Measurements from ENCODE around the gene MPDZ.
A peak's percentile ranks its signal among the peaks of the same experiment; 100 is the strongest.

MPDZ gene

GRCh38 chr9:13125261-13125660 is 154.2 kb downstream of the MPDZ start:
- Histone ChIP-seq H3K4me1 (ENCODE audit: insufficient read depth, insufficient read length) (no peaks in the 10 kb centered on the region), H3K9me3 (ENCODE audit: insufficient read depth, low read length) (no peaks in the 10 kb centered on the region), H3K27me3 (ENCODE audit: insufficient read depth, insufficient read length) (no peaks in the 10 kb centered on the region), H3K9ac (ENCODE audit: insufficient read length, low read depth) (no peak overlapping the region), H3K4me3 (ENCODE audit: insufficient read length, low read depth) (no peak overlapping the region), H3K36me3 (ENCODE audit: insufficient read depth, insufficient read length, low read length) (peaks cover 70% of the 10 kb centered on the region)
- DNase-seq (ENCODE audit: low read depth, low spot score): no peak
- TF ChIP-seq SUZ12 (IDR thresholded peaks at IDR 0.05; ENCODE audit: extremely low read depth, insufficient read depth, insufficient read length): no peak
- TF ChIP-seq ZNF274 (IDR thresholded peaks at IDR 0.05; ENCODE audit: low read depth, low read length): no peak

- H3K36me3 ChIP-seq (ENCODE audit: insufficient read depth, insufficient read length, low read length): peaks cover 63% of the 10 kb centered on the region
- no peak overlapping the region for H3K9ac ChIP-seq (ENCODE audit: insufficient read length, low read depth)
- H3K27me3 ChIP-seq (ENCODE audit: insufficient read depth, insufficient read length): no peaks in the 10 kb centered on the region
- H3K9me3 ChIP-seq (ENCODE audit: insufficient read depth, low read length): no peaks in the 10 kb centered on the region
- no peak overlapping the region for H3K4me3 ChIP-seq (ENCODE audit: insufficient read length, low read depth)
- H3K4me1 ChIP-seq (ENCODE audit: insufficient read depth, insufficient read length): no peaks in the 10 kb centered on the region
- TF ChIP-seq YY1 (IDR thresholded peaks at IDR 0.05; ENCODE audit: insufficient read depth, insufficient read length) (no peak), SUZ12 (IDR thresholded peaks at IDR 0.05; ENCODE audit: extremely low read depth, insufficient read depth, insufficient read length) (no peak), ZNF274 (IDR thresholded peaks at IDR 0.05; ENCODE audit: low read depth, low read length) (no peak)
- no peak for DNase-seq (ENCODE audit: low read depth, low spot score)
Observed at GRCh38 chr9:13122756-13123369, 156.6 kb downstream of the MPDZ start.

DNA sequence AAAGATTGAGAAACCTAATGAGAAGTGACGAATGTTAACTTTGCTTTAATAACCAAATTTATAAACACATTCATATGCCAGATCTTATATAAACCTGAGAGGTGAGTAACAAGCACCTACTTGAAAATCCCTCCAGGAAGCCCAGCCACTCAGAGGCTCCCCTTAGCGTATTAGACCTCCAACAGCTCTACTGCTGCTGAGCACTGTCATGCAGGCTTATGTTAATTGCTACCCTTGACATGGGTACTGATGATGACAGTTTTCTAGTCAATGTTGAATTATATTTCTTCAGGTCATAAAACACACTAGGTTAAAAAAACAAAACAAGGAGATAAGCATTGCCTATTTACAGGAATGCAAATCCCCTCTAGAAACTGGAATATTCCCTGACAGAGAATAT is 161.2 kb downstream of the MPDZ start:
- no peaks in the 10 kb centered on the region for H3K9me3 ChIP-seq (ENCODE audit: insufficient read depth, low read length)
- no peak overlapping the region for H3K9ac ChIP-seq (ENCODE audit: insufficient read length, low read depth)
- H3K27me3 ChIP-seq (ENCODE audit: insufficient read depth, insufficient read length): no peaks in the 10 kb centered on the region
- no peak overlapping the region for H3K4me3 ChIP-seq (ENCODE audit: insufficient read length, low read depth)
- H3K4me1 ChIP-seq (ENCODE audit: insufficient read depth, insufficient read length): no peaks in the 10 kb centered on the region
- TF ChIP-seq ZNF274 (IDR thresholded peaks at IDR 0.05; ENCODE audit: low read depth, low read length): no peak
- no peak for TF ChIP-seq SUZ12 (IDR thresholded peaks at IDR 0.05; ENCODE audit: extremely low read depth, insufficient read depth, insufficient read length)
- TF ChIP-seq YY1 (IDR thresholded peaks at IDR 0.05; ENCODE audit: insufficient read depth, insufficient read length): no peak
- H3K36me3 ChIP-seq (ENCODE audit: insufficient read depth, insufficient read length, low read length): peaks cover 47% of the 10 kb centered on the region
- DNase-seq (ENCODE audit: low read depth, low spot score): peak; percentile 3

- H3K4me3 ChIP-seq (ENCODE audit: insufficient read length, low read depth): no peak overlapping the region
- H3K9me3 ChIP-seq (ENCODE audit: insufficient read depth, low read length): no peaks in the 10 kb centered on the region
- DNase-seq (ENCODE audit: low read depth, low spot score): no peak
- H3K9ac ChIP-seq (ENCODE audit: insufficient read length, low read depth): no peak overlapping the region
- H3K4me1 ChIP-seq (ENCODE audit: insufficient read depth, insufficient read length): no peaks in the 10 kb centered on the region
- no peaks in the 10 kb centered on the region for H3K27me3 ChIP-seq (ENCODE audit: insufficient read depth, insufficient read length)
- TF ChIP-seq SUZ12 (IDR thresholded peaks at IDR 0.05; ENCODE audit: extremely low read depth, insufficient read depth, insufficient read length): no peak
- TF ChIP-seq ZNF274 (IDR thresholded peaks at IDR 0.05; ENCODE audit: low read depth, low read length): no peak
- no peak for TF ChIP-seq YY1 (IDR thresholded peaks at IDR 0.05; ENCODE audit: insufficient read depth, insufficient read length)
- peaks cover 48% of the 10 kb centered on the region for H3K36me3 ChIP-seq (ENCODE audit: insufficient read depth, insufficient read length, low read length)
Observed at GRCh38 chr9:13116292-13116691, 163.2 kb downstream of the MPDZ start.

- DNase-seq (ENCODE audit: low read depth, low spot score): no peak
- TF ChIP-seq YY1 (IDR thresholded peaks at IDR 0.05; ENCODE audit: insufficient read depth, insufficient read length) (no peak), SUZ12 (IDR thresholded peaks at IDR 0.05; ENCODE audit: extremely low read depth, insufficient read depth, insufficient read length) (no peak), ZNF274 (IDR thresholded peaks at IDR 0.05; ENCODE audit: low read depth, low read length) (no peak)
Observed at GRCh38 chr9:13113751-13114150, 165.7 kb downstream of the MPDZ start.

DNA sequence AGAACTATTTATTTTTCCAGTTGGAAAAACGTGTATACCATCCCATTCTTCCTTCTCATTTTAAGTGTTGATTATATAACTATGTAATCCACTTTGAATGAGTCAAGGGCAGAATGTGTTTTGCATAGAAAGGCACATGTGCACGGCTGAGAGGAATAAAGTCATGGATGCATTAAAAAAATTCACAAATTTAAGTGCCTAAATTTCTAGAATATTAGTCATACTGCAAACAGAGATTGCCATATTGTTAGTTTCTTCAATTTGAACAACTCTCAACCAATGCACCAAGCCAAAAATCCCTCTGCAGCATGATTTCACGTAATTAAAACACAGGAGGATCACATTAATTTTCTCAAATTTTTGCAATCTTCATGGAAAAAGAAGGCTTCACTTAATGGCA is 166.3 kb downstream of the MPDZ start:
- H3K9me3 ChIP-seq (ENCODE audit: insufficient read depth, low read length): no peaks in the 10 kb centered on the region
- H3K4me1 ChIP-seq (ENCODE audit: insufficient read depth, insufficient read length): no peaks in the 10 kb centered on the region
- peaks cover 50% of the 10 kb centered on the region for H3K36me3 ChIP-seq (ENCODE audit: insufficient read depth, insufficient read length, low read length)
- TF ChIP-seq YY1 (IDR thresholded peaks at IDR 0.05; ENCODE audit: insufficient read depth, insufficient read length): no peak
- TF ChIP-seq SUZ12 (IDR thresholded peaks at IDR 0.05; ENCODE audit: extremely low read depth, insufficient read depth, insufficient read length): no peak
- TF ChIP-seq ZNF274 (IDR thresholded peaks at IDR 0.05; ENCODE audit: low read depth, low read length): no peak
- no peak overlapping the region for H3K4me3 ChIP-seq (ENCODE audit: insufficient read length, low read depth)
- DNase-seq (ENCODE audit: low read depth, low spot score): no peak
- H3K9ac ChIP-seq (ENCODE audit: insufficient read length, low read depth): no peak overlapping the region
- no peaks in the 10 kb centered on the region for H3K27me3 ChIP-seq (ENCODE audit: insufficient read depth, insufficient read length)

More at GRCh38 chr9:13113751-13114150, 165.7 kb downstream of the MPDZ start:
- Histone ChIP-seq H3K4me1 (ENCODE audit: insufficient read depth, insufficient read length) (no peaks in the 10 kb centered on the region), H3K4me3 (ENCODE audit: insufficient read length, low read depth) (no peak overlapping the region), H3K9me3 (ENCODE audit: insufficient read depth, low read length) (no peaks in the 10 kb centered on the region), H3K36me3 (ENCODE audit: insufficient read depth, insufficient read length, low read length) (peaks cover 45% of the 10 kb centered on the region), H3K27me3 (ENCODE audit: insufficient read depth, insufficient read length) (no peaks in the 10 kb centered on the region), H3K9ac (ENCODE audit: insufficient read length, low read depth) (no peak overlapping the region)

DNA sequence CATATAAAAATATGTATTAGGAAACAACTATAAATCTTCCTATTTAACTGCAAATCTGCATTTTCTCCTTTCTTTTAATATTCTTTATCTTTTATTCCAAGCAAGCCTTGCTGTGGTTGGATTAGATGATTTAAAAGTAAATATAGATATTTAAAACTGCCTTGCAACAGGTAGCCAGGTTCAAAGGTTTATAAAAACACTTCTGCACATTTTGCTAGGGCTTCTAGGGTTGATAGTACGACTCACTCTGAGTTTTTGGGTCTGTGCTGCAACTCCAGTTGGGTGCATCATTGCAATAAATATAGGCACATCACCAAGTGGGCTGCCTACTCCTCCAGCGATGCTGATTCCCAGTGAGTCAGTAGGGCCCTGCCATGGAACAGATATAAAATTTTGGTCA is 167.7 kb downstream of the MPDZ start:
- DNase-seq (ENCODE audit: low read depth, low spot score): no peak
- Histone ChIP-seq H3K9ac (ENCODE audit: insufficient read length, low read depth) (no peak overlapping the region), H3K27me3 (ENCODE audit: insufficient read depth, insufficient read length) (no peaks in the 10 kb centered on the region), H3K4me1 (ENCODE audit: insufficient read depth, insufficient read length) (no peaks in the 10 kb centered on the region), H3K4me3 (ENCODE audit: insufficient read length, low read depth) (no peak overlapping the region), H3K9me3 (ENCODE audit: insufficient read depth, low read length) (no peaks in the 10 kb centered on the region), H3K36me3 (ENCODE audit: insufficient read depth, insufficient read length, low read length) (peaks cover 60% of the 10 kb centered on the region)
- TF ChIP-seq YY1 (IDR thresholded peaks at IDR 0.05; ENCODE audit: insufficient read depth, insufficient read length) (no peak), ZNF274 (IDR thresholded peaks at IDR 0.05; ENCODE audit: low read depth, low read length) (no peak), SUZ12 (IDR thresholded peaks at IDR 0.05; ENCODE audit: extremely low read depth, insufficient read depth, insufficient read length) (no peak)

Measured in NT2/D1 (cell line).